ENCODE measurements around the gene FOXC1.

The FOXC1 gene

GRCh38 chr6:1604158-1605003 is 5.3 kb upstream of the FOXC1 start:
- Histone ChIP-seq H3K27me3 (ENCODE audit: control insufficient read depth, insufficient read depth, low read length) (peaks cover 100% of the 10 kb centered on the region), H3K4me3 (ENCODE audit: low read length) (no peak overlapping the region), H3K4me1 (ENCODE audit: control insufficient read depth, insufficient read depth, low read length) (peaks cover 42% of the 10 kb centered on the region), H3K36me3 (ENCODE audit: control insufficient read depth, insufficient read depth, low read length) (no peaks in the 10 kb centered on the region), H3K9me3 (ENCODE audit: control insufficient read depth, low read length) (no peaks in the 10 kb centered on the region), H3K9ac (ENCODE audit: low read length) (peak overlapping the region; percentile 34)

GRCh38 chr6:1605004-1605892 is 4.5 kb upstream of the FOXC1 start:
- Histone ChIP-seq H3K36me3 (ENCODE audit: control insufficient read depth, insufficient read depth, low read length) (no peaks in the 10 kb centered on the region), H3K9ac (ENCODE audit: low read length) (no peak overlapping the region), H3K27me3 (ENCODE audit: control insufficient read depth, insufficient read depth, low read length) (peaks cover 91% of the 10 kb centered on the region), H3K4me1 (ENCODE audit: control insufficient read depth, insufficient read depth, low read length) (peaks cover 42% of the 10 kb centered on the region), H3K9me3 (ENCODE audit: control insufficient read depth, low read length) (no peaks in the 10 kb centered on the region), H3K4me3 (ENCODE audit: low read length) (peak overlapping the region; percentile 8)

- no peaks in the 10 kb centered on the region for H3K36me3 ChIP-seq (ENCODE audit: control insufficient read depth, insufficient read depth, low read length)
- H3K27me3 ChIP-seq (ENCODE audit: control insufficient read depth, insufficient read depth, low read length) = peaks cover 90% of the 10 kb centered on the region
- peaks cover 37% of the 10 kb centered on the region for H3K4me1 ChIP-seq (ENCODE audit: control insufficient read depth, insufficient read depth, low read length)
- no peak overlapping the region for H3K4me3 ChIP-seq (ENCODE audit: low read length)
- H3K9me3 ChIP-seq (ENCODE audit: control insufficient read depth, low read length) = no peaks in the 10 kb centered on the region
- H3K9ac ChIP-seq (ENCODE audit: low read length) = no peak overlapping the region
These were observed 3.6 kb upstream of the FOXC1 start for GRCh38 chr6:1605893-1606779.

GRCh38 chr6:1606780-1607515 is 2.8 kb upstream of the FOXC1 start:
- peaks cover 34% of the 10 kb centered on the region for H3K4me1 ChIP-seq (ENCODE audit: control insufficient read depth, insufficient read depth, low read length)
- peaks cover 89% of the 10 kb centered on the region for H3K27me3 ChIP-seq (ENCODE audit: control insufficient read depth, insufficient read depth, low read length)

GRCh38 chr6:1607516-1608221 is 2.0 kb upstream of the FOXC1 start:
- Histone ChIP-seq H3K27me3 (ENCODE audit: control insufficient read depth, insufficient read depth, low read length) (peaks cover 89% of the 10 kb centered on the region), H3K36me3 (ENCODE audit: control insufficient read depth, insufficient read depth, low read length) (no peaks in the 10 kb centered on the region), H3K4me1 (ENCODE audit: control insufficient read depth, insufficient read depth, low read length) (peaks cover 38% of the 10 kb centered on the region), H3K9ac (ENCODE audit: low read length) (no peak overlapping the region), H3K4me3 (ENCODE audit: low read length) (no peak overlapping the region), H3K9me3 (ENCODE audit: control insufficient read depth, low read length) (no peaks in the 10 kb centered on the region)

More at GRCh38 chr6:1606780-1607515, 2.8 kb upstream of the FOXC1 start:
- no peaks in the 10 kb centered on the region for H3K36me3 ChIP-seq (ENCODE audit: control insufficient read depth, insufficient read depth, low read length)
- H3K9ac ChIP-seq (ENCODE audit: low read length) = no peak overlapping the region
- no peak overlapping the region for H3K4me3 ChIP-seq (ENCODE audit: low read length)
- no peaks in the 10 kb centered on the region for H3K9me3 ChIP-seq (ENCODE audit: control insufficient read depth, low read length)

GRCh38 chr6:1608222-1609040 is 1.3 kb upstream of the FOXC1 start:
- H3K4me1 ChIP-seq (ENCODE audit: control insufficient read depth, insufficient read depth, low read length) = peaks cover 38% of the 10 kb centered on the region
- H3K27me3 ChIP-seq (ENCODE audit: control insufficient read depth, insufficient read depth, low read length) = peaks cover 89% of the 10 kb centered on the region
- no peaks in the 10 kb centered on the region for H3K36me3 ChIP-seq (ENCODE audit: control insufficient read depth, insufficient read depth, low read length)
- H3K4me3 ChIP-seq (ENCODE audit: low read length) = no peak overlapping the region
- no peaks in the 10 kb centered on the region for H3K9me3 ChIP-seq (ENCODE audit: control insufficient read depth, low read length)
- no peak overlapping the region for H3K9ac ChIP-seq (ENCODE audit: low read length)

- H3K9me3 ChIP-seq (ENCODE audit: control insufficient read depth, low read length) = no peaks in the 10 kb centered on the region
- peaks cover 89% of the 10 kb centered on the region for H3K27me3 ChIP-seq (ENCODE audit: control insufficient read depth, insufficient read depth, low read length)
- H3K36me3 ChIP-seq (ENCODE audit: control insufficient read depth, insufficient read depth, low read length) = no peaks in the 10 kb centered on the region
- peaks cover 43% of the 10 kb centered on the region for H3K4me1 ChIP-seq (ENCODE audit: control insufficient read depth, insufficient read depth, low read length)
- H3K4me3 ChIP-seq (ENCODE audit: low read length) = no peak overlapping the region
- no peak overlapping the region for H3K9ac ChIP-seq (ENCODE audit: low read length)
These were observed 571 bp upstream of the FOXC1 start for GRCh38 chr6:1609041-1609647.

GRCh38 chr6:1610497-1611321 is 994 bp downstream of the FOXC1 start:
- Histone ChIP-seq H3K4me1 (ENCODE audit: control insufficient read depth, insufficient read depth, low read length) (peaks cover 35% of the 10 kb centered on the region), H3K27me3 (ENCODE audit: control insufficient read depth, insufficient read depth, low read length) (peaks cover 88% of the 10 kb centered on the region), H3K36me3 (ENCODE audit: control insufficient read depth, insufficient read depth, low read length) (no peaks in the 10 kb centered on the region), H3K4me3 (ENCODE audit: low read length) (no peak overlapping the region), H3K9me3 (ENCODE audit: control insufficient read depth, low read length) (no peaks in the 10 kb centered on the region), H3K9ac (ENCODE audit: low read length) (no peak overlapping the region)

- H3K4me3 ChIP-seq (ENCODE audit: low read length) = no peak overlapping the region
- peaks cover 30% of the 10 kb centered on the region for H3K4me1 ChIP-seq (ENCODE audit: control insufficient read depth, insufficient read depth, low read length)
- H3K27me3 ChIP-seq (ENCODE audit: control insufficient read depth, insufficient read depth, low read length) = peaks cover 87% of the 10 kb centered on the region
- no peak overlapping the region for H3K9ac ChIP-seq (ENCODE audit: low read length)
- no peaks in the 10 kb centered on the region for H3K9me3 ChIP-seq (ENCODE audit: control insufficient read depth, low read length)
- H3K36me3 ChIP-seq (ENCODE audit: control insufficient read depth, insufficient read depth, low read length) = no peaks in the 10 kb centered on the region
These were observed 1.5 kb downstream of the FOXC1 start for GRCh38 chr6:1611322-1611571.

Measured in mucosa of stomach (tissue), 1 donor.